K562 (cell line): Measurements from ENCODE around the gene PPIH. TPM values are rescaled to one million over a fixed set of nuclear protein-coding genes. Genes with fewer than 3 reads are reported as not detected.

ENCODE experiments used
- ARNT ChIP-seq, 2 experiments: fragments of 450-650 bp; IDR thresholded peaks; 2 replicates each; pipeline ENCODE4 v1.6.1; 2016; ENCODE audit warnings: mild to moderate bottlenecking in 1 of 2
- BHLHE40 ChIP-seq: IDR thresholded peaks from 2 replicates; pipeline ENCODE4 v1.6.1; 2011; ENCODE audit warnings: low read length, improper control_type of control experiment
- BRF1 ChIP-seq: IDR thresholded peaks from 3 replicates; pipeline ENCODE4 v1.6.1; 2011; ENCODE audit warnings: borderline replicate concordance, mild to moderate bottlenecking; ENCODE audit not compliant: insufficient read length; ENCODE audit errors: extremely low read depth
- LCOR ChIP-seq: sonication (generic); formaldehyde crosslinking; IDR thresholded peaks from 2 replicates; pipeline ENCODE4 v1.8.0; 2022; ENCODE audit warnings: mild to moderate bottlenecking, missing genetic modification reagents
- MAFF ChIP-seq: IDR thresholded peaks from 2 replicates; pipeline ENCODE4 v1.6.1; 2012; ENCODE audit warnings: low read length, improper control_type of control experiment
- MCM5 ChIP-seq: fragments of 450-650 bp; IDR thresholded peaks from 2 replicates; pipeline ENCODE4 v1.6.1; 2016; ENCODE audit warnings: low read depth
- RBBP5 ChIP-seq: fragments of 200-600 bp; sonication (generic); IDR thresholded peaks from 2 replicates; pipeline ENCODE4 v1.6.1; 2012; ENCODE audit warnings: borderline replicate concordance, mild to moderate bottlenecking, low read length, control low read depth, inconsistent platforms; ENCODE audit not compliant: insufficient read depth, poor library complexity, severe bottlenecking
- RBM39 ChIP-seq: fragments of 200-400 bp; formaldehyde crosslinking; optimal IDR thresholded peaks from 2 replicates; pipeline ENCODE3; 2018; ENCODE audit warnings: low read depth, low read length
- RHOXF2B ChIP-seq: fragments of 250-450 bp; sonication (Bioruptor Pico); conservative IDR thresholded peaks from 2 replicates; pipeline ENCODE4 v1.5.1; 2021
- SMARCA4 ChIP-seq: fragments of 450-650 bp; IDR thresholded peaks from 2 replicates; pipeline ENCODE4 v1.6.1; 2016
- TBL1XR1 ChIP-seq, 2 experiments: IDR thresholded peaks; 2 replicates each; pipeline ENCODE4 v1.6.1; 2012; ENCODE audit warnings: improper control_type of control experiment in 2 of 2, low read length in 2 of 2, mild to moderate bottlenecking in 1 of 2
- TOE1 ChIP-seq, 2 experiments: fragments of 450-650 bp in 1 of 2; sonication (generic) in 1 of 2; formaldehyde crosslinking in 1 of 2; IDR thresholded peaks; 2 replicates each; pipeline versions ENCODE4 v1.7.1 to v1.8.0; 2016 to 2022; ENCODE audit warnings: borderline replicate concordance in 2 of 2, mild to moderate bottlenecking in 2 of 2, antibody characterized with exemption in 1 of 2, inconsistent platforms in 1 of 2, low read depth in 1 of 2, missing genetic modification reagents in 1 of 2, moderate library complexity in 1 of 2
- ZBTB8A ChIP-seq: fragments of 450-650 bp; IDR thresholded peaks from 2 replicates; pipeline ENCODE4 v1.6.1; 2018; ENCODE audit warnings: mild to moderate bottlenecking, moderate library complexity; ENCODE audit not compliant: partially characterized antibody
- ZC3H11A ChIP-seq: IDR thresholded peaks from 2 replicates; pipeline ENCODE4 v1.6.1; 2012; ENCODE audit warnings: low read depth, low read length, improper control_type of control experiment
- ZFP1 ChIP-seq: fragments of 450-650 bp; formaldehyde crosslinking; IDR thresholded peaks from 2 replicates; pipeline ENCODE4 v1.4.0; 2020; ENCODE audit warnings: mild to moderate bottlenecking, mixed read lengths
- ZNF184 ChIP-seq: sonication (generic); formaldehyde crosslinking; IDR thresholded peaks from 2 replicates; pipeline ENCODE4 v1.5.0; 2020; ENCODE audit warnings: missing genetic modification reagents
- ZNF24 ChIP-seq: fragments of 450-650 bp; IDR thresholded peaks from 2 replicates; pipeline ENCODE4 v1.6.1; 2016
- ZNF57 ChIP-seq: fragments of 450-650 bp; formaldehyde crosslinking; IDR thresholded peaks from 2 replicates; pipeline ENCODE4 v1.4.0; 2020; ENCODE audit warnings: mild to moderate bottlenecking, moderate library complexity
- ZNF707 ChIP-seq: fragments of 250-450 bp; sonication (Bioruptor Pico); conservative IDR thresholded peaks from 2 replicates; pipeline ENCODE4 v1.8.0; 2022; ENCODE audit warnings: inconsistent platforms, mild to moderate bottlenecking, moderate library complexity
- polyA plus RNA-seq, 8 experiments: library from polyadenylated mRNA; depleted of rRNA in 4 of 8; stranded (reverse) in 5 of 8; unstranded in 3 of 8; fragments of >200 nt; fragmentation: Nextera tagmentation in 2 of 8; fragmentation: Illumina TruSeq in 1 of 8; extraction: Ambion mirVana in 2 of 8; extraction: Trizol in 1 of 8; gene quantifications; 2 replicates each; pipeline versions ENCODE4 v1.2.1 to v1.2.3, GENCODE V29; 2011 to 2014; ENCODE audit warnings: inconsistent platforms in 1 of 8, missing spikeins in 1 of 8
- total RNA-seq, 7 experiments: library from RNA; depleted of rRNA in 6 of 7; stranded (reverse); fragments of >200 nt in 6 of 7; fragmentation: Illumina TruSeq in 2 of 7; extraction: Trizol in 2 of 7; gene quantifications; 2 replicates each; pipeline versions ENCODE4 v1.2.1 to v1.2.3, GENCODE V29; 2011 to 2021; ENCODE audit warnings: low replicate concordance in 1 of 7
- TF ChIP-seq, protein P1 (sequence below): fragments of 250-450 bp; sonication (Bioruptor Pico); IDR thresholded peaks from 2 replicates; pipeline ENCODE4 v1.4.0; 2020
- TF ChIP-seq, protein P2 (sequence below): fragments of 250-450 bp; sonication (Bioruptor Pico); IDR thresholded peaks from 2 replicates; pipeline ENCODE4 v1.8.0; 2021; ENCODE audit warnings: moderate library complexity, mild to moderate bottlenecking, inconsistent platforms
- TF ChIP-seq, protein P3 (sequence below): fragments of 250-450 bp; sonication (Bioruptor Pico); IDR thresholded peaks from 2 replicates; pipeline ENCODE4 v1.5.0; 2021
- TF ChIP-seq, protein P4 (sequence below): IDR thresholded peaks from 2 replicates; pipeline ENCODE4 v1.6.1; 2012; ENCODE audit warnings: low read depth, low read length, improper control_type of control experiment, borderline replicate concordance

Gene PPIH
- total and polyA plus RNA-seq, 9 of the 15 experiments (the other 6 are each of a cell fraction or from before 2014, with no cell fraction given): 197 to 470 (median 277) TPM

DNA sequence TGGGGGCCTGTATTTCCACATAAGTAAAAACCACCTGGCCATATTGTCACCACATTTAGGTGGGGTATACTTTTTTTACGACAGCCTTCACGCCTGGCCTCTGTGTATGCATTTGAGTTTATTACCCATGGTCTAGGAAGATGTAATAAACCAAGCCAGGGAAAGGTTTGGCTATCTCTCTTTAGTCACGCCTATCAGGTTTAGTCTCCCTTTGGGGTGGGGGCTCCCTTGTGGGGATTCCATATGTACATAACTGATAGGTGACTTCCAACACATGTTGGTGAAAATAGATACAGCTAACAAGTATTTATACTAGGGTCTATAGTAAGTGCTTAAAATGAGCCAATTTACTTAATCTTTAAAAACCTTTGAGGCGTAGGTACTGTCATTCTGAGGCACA lies 28.2 kb downstream of the PPIH start (continued):
- TF ChIP-seq, protein P1, sequence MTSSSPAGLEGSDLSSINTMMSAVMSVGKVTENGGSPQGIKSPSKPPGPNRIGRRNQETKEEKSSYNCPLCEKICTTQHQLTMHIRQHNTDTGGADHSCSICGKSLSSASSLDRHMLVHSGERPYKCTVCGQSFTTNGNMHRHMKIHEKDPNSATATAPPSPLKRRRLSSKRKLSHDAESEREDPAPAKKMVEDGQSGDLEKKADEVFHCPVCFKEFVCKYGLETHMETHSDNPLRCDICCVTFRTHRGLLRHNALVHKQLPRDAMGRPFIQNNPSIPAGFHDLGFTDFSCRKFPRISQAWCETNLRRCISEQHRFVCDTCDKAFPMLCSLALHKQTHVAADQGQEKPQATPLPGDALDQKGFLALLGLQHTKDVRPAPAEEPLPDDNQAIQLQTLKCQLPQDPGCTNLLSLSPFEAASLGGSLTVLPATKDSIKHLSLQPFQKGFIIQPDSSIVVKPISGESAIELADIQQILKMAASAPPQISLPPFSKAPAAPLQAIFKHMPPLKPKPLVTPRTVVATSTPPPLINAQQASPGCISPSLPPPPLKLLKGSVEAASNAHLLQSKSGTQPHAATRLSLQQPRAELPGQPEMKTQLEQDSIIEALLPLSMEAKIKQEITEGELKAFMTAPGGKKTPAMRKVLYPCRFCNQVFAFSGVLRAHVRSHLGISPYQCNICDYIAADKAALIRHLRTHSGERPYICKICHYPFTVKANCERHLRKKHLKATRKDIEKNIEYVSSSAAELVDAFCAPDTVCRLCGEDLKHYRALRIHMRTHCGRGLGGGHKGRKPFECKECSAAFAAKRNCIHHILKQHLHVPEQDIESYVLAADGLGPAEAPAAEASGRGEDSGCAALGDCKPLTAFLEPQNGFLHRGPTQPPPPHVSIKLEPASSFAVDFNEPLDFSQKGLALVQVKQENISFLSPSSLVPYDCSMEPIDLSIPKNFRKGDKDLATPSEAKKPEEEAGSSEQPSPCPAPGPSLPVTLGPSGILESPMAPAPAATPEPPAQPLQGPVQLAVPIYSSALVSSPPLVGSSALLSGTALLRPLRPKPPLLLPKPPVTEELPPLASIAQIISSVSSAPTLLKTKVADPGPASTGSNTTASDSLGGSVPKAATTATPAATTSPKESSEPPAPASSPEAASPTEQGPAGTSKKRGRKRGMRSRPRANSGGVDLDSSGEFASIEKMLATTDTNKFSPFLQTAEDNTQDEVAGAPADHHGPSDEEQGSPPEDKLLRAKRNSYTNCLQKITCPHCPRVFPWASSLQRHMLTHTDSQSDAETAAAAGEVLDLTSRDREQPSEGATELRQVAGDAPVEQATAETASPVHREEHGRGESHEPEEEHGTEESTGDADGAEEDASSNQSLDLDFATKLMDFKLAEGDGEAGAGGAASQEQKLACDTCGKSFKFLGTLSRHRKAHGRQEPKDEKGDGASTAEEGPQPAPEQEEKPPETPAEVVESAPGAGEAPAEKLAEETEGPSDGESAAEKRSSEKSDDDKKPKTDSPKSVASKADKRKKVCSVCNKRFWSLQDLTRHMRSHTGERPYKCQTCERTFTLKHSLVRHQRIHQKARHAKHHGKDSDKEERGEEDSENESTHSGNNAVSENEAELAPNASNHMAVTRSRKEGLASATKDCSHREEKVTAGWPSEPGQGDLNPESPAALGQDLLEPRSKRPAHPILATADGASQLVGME: no peak
- 0 out of 4 replicates have a peak, but pooled peaks of 1 of the 2 experiments have one; percentile 33 for TF ChIP-seq TBL1XR1 (IDR thresholded peaks at IDR 0.05; ENCODE audit: low read length in 2 of 2)
- no peak for TF ChIP-seq ZC3H11A
- no peak for TF ChIP-seq TOE1 (IDR thresholded peaks at IDR 0.05; ENCODE audit: borderline replicate concordance)
- TF ChIP-seq TOE1 (CRISPR knock-in tag; IDR thresholded peaks at IDR 0.05; ENCODE audit: borderline replicate concordance, low read depth): no peak
- TF ChIP-seq ZNF24: no peak
- TF ChIP-seq ZBTB8A: no peak
- TF ChIP-seq, protein P2, sequence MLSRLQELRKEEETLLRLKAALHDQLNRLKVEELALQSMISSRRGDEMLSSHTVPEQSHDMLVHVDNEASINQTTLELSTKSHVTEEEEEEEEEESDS (CRISPR knock-in tag): no peak
- no peak for TF ChIP-seq RBBP5
- TF ChIP-seq MAFF: no peak
- TF ChIP-seq ZNF57: no peak
- TF ChIP-seq, protein P3, sequence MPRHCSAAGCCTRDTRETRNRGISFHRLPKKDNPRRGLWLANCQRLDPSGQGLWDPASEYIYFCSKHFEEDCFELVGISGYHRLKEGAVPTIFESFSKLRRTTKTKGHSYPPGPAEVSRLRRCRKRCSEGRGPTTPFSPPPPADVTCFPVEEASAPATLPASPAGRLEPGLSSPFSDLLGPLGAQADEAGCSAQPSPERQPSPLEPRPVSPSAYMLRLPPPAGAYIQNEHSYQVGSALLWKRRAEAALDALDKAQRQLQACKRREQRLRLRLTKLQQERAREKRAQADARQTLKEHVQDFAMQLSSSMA (CRISPR knock-in tag): no peak
- TF ChIP-seq LCOR (CRISPR knock-in tag): no peak
- no peak for TF ChIP-seq ZNF707 (CRISPR knock-in tag)
- no peak for TF ChIP-seq RHOXF2B (CRISPR knock-in tag)
- no peak for TF ChIP-seq ZNF184 (CRISPR knock-in tag)
- TF ChIP-seq ZFP1 (CRISPR knock-in tag): no peak
- TF ChIP-seq, protein P4, sequence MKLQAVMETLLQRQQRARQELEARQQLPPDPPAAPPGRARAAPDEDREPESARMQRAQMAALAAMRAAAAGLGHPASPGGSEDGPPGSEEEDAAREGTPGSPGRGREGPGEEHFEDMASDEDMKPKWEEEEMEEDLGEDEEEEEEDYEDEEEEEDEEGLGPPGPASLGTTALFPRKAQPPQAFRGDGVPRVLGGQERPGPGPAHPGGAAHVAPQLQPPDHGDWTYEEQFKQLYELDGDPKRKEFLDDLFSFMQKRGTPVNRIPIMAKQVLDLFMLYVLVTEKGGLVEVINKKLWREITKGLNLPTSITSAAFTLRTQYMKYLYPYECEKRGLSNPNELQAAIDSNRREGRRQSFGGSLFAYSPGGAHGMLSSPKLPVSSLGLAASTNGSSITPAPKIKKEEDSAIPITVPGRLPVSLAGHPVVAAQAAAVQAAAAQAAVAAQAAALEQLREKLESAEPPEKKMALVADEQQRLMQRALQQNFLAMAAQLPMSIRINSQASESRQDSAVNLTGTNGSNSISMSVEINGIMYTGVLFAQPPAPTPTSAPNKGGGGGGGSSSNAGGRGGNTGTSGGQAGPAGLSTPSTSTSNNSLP: 0 out of 2 replicates have a peak, but pooled peaks have one; percentile 10
- TF ChIP-seq MCM5: no peak
- peak; percentile 73 for TF ChIP-seq SMARCA4
- TF ChIP-seq BHLHE40: no peak
- no peak for TF ChIP-seq BRF1
- TF ChIP-seq ARNT (IDR thresholded peaks at IDR 0.05): 0 out of 4 replicates have a peak, but pooled peaks of 1 of the 2 experiments have one; percentile 23
- no peak for TF ChIP-seq RBM39
